ENCODE data around the gene RAD51AP2. TPM values are rescaled to one million over a fixed set of nuclear protein-coding genes. Genes with fewer than 3 reads are reported as not detected.
"Not testable (repeated sequence)": the region's sequence is repeated elsewhere in the genome, so short reads cannot be mapped to it uniquely, and the experiment has no call there.

Gene RAD51AP2
- total RNA-seq (2014; rRNA removed; shearing (Covaris generic); ENCODE audit: low replicate concordance): not detected in 2 replicates

DNA sequence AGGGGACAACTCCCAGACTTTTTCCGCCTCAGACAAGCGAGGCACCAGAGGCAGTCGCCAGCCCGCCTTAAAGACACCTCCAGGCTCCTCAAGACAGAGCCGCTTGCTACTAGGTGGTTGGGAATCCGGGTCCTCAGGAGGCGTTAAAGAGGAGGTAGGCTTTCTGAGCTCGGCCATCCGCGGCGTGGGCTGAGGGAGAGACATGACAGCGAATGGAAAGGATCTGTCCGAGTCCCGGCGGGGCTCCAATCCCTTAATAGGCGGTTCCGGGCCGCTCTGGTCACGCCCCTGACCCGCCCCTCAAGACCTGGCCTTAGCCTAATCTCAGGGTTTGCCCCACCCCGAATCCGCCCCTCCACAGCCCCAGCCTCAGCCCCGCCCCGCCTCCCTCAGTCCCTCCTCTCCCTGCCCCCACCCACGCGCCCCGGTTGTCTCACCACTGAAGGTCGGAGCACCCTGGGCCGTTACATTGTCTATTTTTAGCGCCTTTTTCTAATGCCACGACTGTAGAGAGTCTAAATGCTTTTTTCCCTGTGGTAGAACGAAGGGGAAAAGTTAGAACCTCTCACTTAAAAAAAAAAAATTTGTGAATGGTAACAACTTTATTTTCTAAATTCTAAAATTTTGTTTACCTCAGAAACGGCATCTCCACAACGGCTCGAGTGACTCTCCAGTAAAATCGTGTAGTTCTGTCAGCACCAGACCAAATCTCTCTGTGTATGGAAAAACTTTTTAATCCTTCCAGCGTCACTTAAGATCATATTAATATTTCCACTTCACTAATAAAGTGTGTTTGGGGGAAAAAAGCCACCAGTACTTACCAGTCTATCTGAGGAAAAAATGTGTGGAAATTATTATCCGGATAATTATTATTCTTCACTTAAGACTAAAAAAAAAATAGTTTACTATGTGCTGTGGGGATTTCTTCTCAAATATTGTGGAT lies at the start of gene RAD51AP2:
Gene RAD51AP2 (minus strand): TSS at position 229 of the 943 bp plus-strand sequence. CDS start 25 bp downstream, at position 204.
- H3K27me3 ChIP-seq: no peaks in the 10 kb centered on the region
- DNase-seq: peak; percentile 83
- no peaks in the 10 kb centered on the region for H3K36me3 ChIP-seq
- no peaks in the 10 kb centered on the region for H3K9me3 ChIP-seq
- peak within 1 kb of the TSS; percentile 52 for H3K4me3 ChIP-seq

DNA sequence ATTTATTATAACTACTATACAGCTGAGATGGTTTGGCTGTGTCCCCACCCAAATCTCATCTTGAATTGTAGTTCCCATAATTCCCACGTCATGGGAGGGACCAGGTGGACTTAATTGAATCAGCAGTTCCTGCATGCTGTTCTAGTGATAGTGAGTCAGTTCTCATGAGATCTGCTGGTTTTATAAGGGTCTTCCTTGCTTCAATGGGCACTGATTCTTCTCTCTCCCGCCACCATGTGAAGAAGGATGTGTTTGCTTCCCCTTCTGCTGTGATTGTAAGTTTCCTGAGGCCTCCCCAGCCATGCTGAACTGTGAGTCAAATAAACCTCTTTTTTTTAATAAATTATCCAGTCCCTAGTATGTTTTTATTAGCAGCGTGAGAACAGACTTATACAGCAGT lies 47.5 kb upstream of the RAD51AP2 start:
- H3K4me3 ChIP-seq, H3K36me3 ChIP-seq, H3K27me3 ChIP-seq, DNase-seq, H3K9me3 ChIP-seq: not testable (repeated sequence)

DNA sequence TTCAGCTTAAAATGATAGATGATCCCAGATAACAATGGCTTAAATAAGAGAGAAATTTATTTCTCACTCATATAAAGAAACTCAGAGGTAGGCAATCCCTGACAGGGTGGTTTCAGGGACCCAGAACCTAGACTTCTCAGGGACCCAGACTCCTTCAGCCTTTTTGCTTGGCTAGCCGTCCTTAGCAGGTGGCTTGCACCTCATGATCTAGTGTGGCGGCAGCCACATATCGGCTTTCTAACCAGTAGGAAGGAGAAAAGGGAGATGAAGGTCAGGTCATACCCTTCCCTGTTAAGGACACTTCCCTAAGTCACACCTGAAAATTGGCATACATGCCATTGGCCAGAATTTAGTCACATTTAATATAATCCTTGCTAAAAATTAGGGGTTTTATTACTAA lies 40.6 kb upstream of the RAD51AP2 start:
- no peaks in the 10 kb centered on the region for H3K9me3 ChIP-seq
- DNase-seq: no peak
- H3K4me3 ChIP-seq: no peak overlapping the region
- H3K36me3 ChIP-seq: no peaks in the 10 kb centered on the region
- H3K27me3 ChIP-seq: no peaks in the 10 kb centered on the region

DNA sequence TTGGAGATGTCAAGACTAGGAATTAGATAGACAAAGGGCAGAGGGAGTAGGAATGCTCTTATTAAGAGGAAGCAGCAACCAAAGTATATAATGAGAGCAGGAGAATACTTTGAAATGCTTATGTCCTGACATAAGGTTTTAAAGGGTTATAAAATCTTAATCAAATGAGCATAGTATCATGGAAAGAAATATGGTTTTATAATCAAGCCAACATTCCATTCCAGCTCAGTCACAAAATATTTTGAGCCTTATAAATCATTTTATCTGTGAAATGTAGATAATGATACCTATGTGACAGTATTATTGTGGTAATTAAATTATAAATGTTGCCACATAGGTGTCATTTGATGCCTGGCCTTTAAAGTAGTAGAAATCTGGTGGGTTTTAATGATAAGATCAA lies 39.8 kb upstream of the RAD51AP2 start:
- Histone ChIP-seq H3K36me3 (no peaks in the 10 kb centered on the region), H3K27me3 (no peaks in the 10 kb centered on the region), H3K4me3 (no peak overlapping the region), H3K9me3 (no peaks in the 10 kb centered on the region)
- DNase-seq: no peak

DNA sequence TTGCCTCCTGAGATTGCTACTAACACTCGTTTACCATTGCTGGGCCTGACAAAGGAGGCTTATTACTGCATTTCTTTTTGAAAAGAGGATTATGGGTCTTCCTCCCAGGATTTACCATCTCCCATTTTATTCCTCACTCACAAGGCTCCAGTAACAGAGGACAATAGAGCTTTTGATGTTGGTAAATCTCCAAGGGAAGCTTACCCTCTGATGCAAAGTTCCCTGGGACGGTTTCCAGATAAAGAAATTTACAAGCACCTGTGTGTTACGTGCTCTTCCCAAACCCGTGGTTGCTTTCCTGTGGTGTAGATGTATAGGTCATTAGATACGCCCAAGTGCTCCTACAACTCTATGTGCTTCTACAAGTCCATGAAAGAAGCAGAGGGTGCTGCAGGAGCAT lies 39.4 kb upstream of the RAD51AP2 start:
- Histone ChIP-seq H3K4me3 (no peak overlapping the region), H3K36me3 (no peaks in the 10 kb centered on the region), H3K27me3 (no peaks in the 10 kb centered on the region), H3K9me3 (no peaks in the 10 kb centered on the region)
- no peak for DNase-seq

DNA sequence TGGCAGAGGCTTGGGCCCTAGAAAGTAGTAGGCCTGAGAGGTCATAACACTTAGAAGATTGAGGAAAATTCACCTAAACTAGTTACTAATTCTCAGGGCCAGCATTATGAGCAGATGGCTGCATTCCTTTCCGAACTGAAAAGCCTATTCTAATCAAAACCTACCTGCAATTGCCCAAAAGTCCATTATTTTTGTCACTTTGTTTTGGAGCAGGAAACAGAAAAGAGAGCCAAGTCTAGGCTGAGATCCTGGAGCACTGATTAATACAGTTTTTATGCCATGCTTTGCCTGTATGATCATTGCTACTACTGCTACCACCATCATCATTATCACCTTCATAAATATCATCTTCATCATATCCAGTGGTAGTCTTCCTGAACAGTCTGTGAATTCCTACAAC lies 36.9 kb upstream of the RAD51AP2 start:
- H3K27me3 ChIP-seq: no peaks in the 10 kb centered on the region

DNA sequence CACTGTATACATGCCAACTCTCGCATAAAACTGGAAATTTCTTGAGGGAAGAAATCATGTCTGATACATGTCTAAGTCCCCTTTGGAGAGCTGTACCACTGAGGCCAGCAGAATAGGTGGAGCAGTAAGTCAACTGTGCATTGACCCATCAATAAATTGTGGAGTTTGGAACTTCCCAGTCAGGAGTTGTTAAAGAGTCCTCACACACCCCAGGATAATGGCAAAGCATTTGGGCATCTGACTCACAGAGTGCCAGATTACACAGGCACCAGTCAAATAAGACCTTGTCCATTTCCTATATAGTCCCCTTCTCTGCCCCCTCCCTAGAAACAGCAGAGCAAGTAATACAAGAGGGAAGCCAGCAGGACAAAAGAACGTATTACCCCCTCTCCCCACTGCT lies 32.7 kb upstream of the RAD51AP2 start:
- H3K36me3 ChIP-seq: no peaks in the 10 kb centered on the region
- H3K27me3 ChIP-seq: peaks cover 1% of the 10 kb centered on the region; the same call in 1 of the 2 replicates
- DNase-seq: no peak
- no peak overlapping the region for H3K4me3 ChIP-seq
- no peaks in the 10 kb centered on the region for H3K9me3 ChIP-seq

More for the DNA sequence above, 36.9 kb upstream of the RAD51AP2 start:
- no peak for DNase-seq
- H3K9me3 ChIP-seq: no peaks in the 10 kb centered on the region
- no peak overlapping the region for H3K4me3 ChIP-seq
- H3K36me3 ChIP-seq: no peaks in the 10 kb centered on the region

DNA sequence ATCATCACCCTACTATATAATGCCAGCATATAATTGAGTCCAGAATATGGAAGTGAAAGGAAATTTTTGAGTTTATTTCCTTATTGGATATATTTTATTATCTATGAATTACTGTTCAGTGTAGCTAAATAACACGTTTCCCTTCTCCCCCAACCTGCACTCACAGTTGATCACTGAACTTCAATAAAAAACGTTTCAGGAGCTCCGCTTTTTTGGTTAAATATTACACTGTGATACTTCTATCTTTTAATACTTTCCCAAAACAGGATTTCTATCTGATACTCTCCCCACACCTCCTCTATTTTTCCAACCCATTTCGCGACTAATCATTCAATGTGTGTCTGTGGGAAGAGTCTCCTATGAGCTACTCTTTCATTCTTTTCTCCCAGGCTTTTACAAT lies 29.5 kb upstream of the RAD51AP2 start:
- H3K27me3 ChIP-seq: peaks cover 2% of the 10 kb centered on the region; the same call in 1 of the 2 replicates
- no peaks in the 10 kb centered on the region for H3K36me3 ChIP-seq
- no peak for DNase-seq

DNA sequence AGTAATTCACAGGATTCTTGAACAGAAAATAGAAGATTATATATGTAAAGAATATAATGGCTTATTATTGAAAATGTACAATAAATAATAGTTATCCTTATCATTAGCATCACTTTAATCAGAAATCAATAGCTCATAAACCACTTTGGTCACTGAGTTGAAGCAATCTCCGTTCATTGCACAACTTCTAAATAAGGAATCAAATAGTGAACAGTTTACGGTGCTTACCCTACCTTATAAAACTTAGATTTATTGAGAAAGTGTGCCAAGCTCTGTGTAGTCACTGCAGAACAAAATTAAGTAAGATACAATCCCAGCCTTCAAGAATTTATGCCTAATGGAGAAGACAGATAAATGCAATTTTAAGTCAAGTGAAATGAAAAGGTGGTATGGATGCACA lies 29.0 kb upstream of the RAD51AP2 start:
- Histone ChIP-seq H3K36me3 (no peaks in the 10 kb centered on the region), H3K27me3 (peaks cover 5% of the 10 kb centered on the region; the same call in 1 of the 2 replicates), H3K4me3 (no peak overlapping the region), H3K9me3 (no peaks in the 10 kb centered on the region)
- DNase-seq: no peak

More for the DNA sequence above, 29.5 kb upstream of the RAD51AP2 start:
- no peak overlapping the region for H3K4me3 ChIP-seq
- H3K9me3 ChIP-seq: no peaks in the 10 kb centered on the region

DNA sequence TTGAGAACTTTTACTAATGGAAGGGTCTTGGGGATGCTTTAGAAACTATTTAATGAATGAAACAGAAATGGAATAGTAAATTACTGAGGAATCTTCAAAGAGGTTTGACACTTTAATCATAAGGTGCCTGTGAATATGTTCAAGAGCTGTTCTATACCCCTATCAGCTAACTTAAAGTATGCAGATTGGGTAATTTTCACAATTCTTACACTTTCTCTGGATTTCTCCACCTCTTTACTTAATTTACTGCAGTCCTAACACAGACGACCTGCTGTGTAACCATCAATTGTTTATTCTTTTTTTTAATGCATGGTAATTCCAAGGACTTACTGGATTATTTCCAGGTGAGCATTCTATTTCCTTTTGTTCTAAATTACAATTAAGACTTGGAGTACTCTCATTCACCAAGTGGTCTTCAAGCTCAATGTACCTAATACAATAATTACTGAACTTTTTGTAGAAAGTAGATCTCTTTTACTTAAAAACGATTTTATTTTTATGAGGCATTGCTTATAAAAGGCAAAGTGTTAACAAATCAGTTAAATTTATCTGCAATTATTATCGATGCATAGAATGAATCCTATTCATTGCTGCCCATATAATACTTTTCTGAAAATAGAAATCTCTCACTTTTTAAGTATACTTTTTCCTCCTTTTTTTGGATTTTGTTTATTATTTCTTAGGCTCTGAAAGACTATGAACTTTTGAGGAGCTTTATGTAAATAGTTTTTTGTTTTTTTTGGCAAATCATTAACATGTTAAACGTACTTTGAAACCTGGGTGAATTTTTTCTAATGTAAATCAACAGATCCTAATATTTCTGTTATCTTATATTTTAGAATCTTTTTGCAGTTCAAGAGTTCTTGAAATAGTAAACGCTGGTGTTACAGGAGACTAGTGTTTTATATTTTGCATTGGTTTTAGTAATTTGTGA lies 27.7 kb upstream of the RAD51AP2 start:
- DNase-seq: no peak
- Histone ChIP-seq H3K36me3 (no peaks in the 10 kb centered on the region), H3K4me3 (no peak overlapping the region), H3K9me3 (no peaks in the 10 kb centered on the region), H3K27me3 (peaks cover 5% of the 10 kb centered on the region; the same call in 1 of the 2 replicates)

DNA sequence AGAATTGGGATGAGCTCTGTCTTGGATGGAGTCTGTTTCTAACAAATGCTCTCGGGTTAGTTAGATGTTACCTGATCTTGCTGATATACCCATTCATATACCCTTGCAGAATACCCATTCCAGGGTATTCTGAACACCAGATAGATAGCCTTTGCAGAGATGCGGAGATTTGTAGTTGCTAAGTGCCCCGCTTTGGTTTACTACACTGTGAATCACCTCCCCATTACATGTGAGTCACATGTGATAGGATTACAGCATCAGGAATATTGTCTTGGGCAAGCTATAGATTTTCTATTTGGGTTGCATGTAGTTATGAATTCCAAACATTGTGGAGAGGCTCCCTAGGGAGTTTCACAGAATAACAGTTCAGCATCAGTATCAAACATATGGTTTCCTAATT lies 26.0 kb upstream of the RAD51AP2 start:
- Histone ChIP-seq H3K36me3 (no peaks in the 10 kb centered on the region), H3K9me3 (no peaks in the 10 kb centered on the region), H3K27me3 (peaks cover 5% of the 10 kb centered on the region; the same call in 1 of the 2 replicates), H3K4me3 (no peak overlapping the region)
- DNase-seq: no peak

DNA sequence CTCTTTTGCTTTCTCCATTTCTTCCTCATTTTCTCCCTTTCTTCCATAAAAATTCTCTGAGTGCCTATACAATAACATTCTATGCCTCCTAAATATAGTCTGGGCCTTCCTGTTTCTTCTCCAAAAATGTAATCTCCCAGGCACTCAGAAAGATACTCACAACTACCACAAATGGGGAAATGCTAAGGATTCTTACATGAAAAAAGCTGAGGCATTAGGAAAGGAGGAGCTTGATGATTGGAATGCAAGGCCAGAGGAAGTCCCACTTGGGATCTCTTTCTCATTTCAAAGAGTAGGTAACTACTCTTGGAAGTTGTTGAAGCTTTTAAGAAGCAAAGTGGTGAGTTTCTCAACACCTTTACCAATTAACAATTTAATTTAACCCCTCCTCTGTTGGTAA lies 25.6 kb upstream of the RAD51AP2 start:
- no peaks in the 10 kb centered on the region for H3K36me3 ChIP-seq
- DNase-seq: no peak
- H3K27me3 ChIP-seq: peaks cover 5% of the 10 kb centered on the region; the same call in 1 of the 2 replicates
- no peaks in the 10 kb centered on the region for H3K9me3 ChIP-seq
- no peak overlapping the region for H3K4me3 ChIP-seq

DNA sequence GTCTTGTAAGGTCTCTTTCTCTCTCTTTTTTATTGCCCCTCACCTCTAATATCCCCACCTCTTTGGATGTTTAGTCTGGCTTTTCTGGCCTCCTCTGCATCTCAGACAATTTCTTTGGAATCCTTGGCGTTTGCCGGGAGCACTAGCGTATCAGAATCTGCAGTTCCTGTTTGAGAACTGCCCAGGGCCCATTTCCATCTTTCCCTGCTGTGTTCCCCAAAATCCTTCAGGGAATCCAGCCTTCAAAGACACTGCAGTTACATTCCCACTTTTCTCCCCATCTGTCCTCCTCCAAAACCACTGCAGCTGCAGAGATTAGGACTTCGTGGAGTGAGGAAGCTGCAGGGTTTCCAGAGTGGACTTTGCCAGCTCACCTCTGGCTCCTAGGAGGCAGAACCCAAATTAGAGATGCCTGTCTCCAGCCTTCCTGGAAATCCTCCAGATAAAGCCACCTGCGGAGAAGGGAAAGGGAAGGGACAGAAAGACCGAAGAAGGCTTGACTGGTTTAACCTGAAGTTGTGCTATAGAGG lies 25.0 kb upstream of the RAD51AP2 start:
- Histone ChIP-seq H3K4me3 (no peak overlapping the region), H3K9me3 (no peaks in the 10 kb centered on the region), H3K36me3 (no peaks in the 10 kb centered on the region), H3K27me3 (peaks cover 5% of the 10 kb centered on the region; the same call in 1 of the 2 replicates)
- no peak for DNase-seq

DNA sequence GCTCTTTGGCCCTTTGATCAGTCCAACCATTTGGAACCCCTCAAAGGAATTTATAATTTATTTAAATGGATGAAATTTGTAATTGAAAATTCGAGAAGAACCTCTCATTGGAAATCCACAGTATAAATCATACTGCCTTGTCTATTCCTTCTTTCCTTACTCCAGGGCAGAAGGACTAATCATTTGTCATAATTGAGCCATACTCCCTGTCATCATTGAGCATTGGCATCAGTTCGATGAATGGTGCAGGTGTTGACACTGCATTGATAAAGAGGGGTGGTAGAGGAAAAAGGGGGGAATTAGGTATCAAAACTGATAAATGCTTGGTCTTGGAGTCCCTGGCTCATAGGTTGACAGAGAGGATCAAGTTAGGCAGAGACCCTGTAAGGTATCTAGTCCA lies 24.2 kb upstream of the RAD51AP2 start:
- Histone ChIP-seq H3K9me3 (no peaks in the 10 kb centered on the region), H3K4me3 (no peak overlapping the region), H3K36me3 (no peaks in the 10 kb centered on the region), H3K27me3 (peaks cover 5% of the 10 kb centered on the region; the same call in 1 of the 2 replicates)
- DNase-seq: no peak

DNA sequence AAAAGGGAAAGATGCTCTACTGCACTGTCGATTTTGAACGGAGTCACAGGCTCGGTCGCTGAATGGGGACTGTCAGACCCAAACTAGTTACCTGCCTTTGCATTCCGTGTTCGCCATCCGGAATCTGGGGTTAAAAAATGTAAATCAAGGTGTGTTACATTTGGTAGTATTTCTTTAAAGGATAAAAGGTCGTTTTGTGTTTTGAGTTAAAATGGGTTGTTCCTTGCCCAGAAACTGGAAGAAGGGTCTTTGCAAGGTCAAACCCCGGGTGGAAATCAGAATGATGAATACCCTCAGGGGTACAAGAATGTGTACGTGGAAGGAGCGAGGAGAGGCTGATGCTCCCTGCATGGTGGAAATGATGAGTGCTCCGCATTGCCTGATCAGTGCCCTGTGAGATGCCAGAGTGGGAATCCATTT lies 23.3 kb upstream of the RAD51AP2 start:
- Histone ChIP-seq H3K9me3 (no peaks in the 10 kb centered on the region), H3K4me3 (peak overlapping the region; percentile 51), H3K36me3 (no peaks in the 10 kb centered on the region), H3K27me3 (peaks cover 5% of the 10 kb centered on the region; the same call in 1 of the 2 replicates)
- no peak for DNase-seq

DNA sequence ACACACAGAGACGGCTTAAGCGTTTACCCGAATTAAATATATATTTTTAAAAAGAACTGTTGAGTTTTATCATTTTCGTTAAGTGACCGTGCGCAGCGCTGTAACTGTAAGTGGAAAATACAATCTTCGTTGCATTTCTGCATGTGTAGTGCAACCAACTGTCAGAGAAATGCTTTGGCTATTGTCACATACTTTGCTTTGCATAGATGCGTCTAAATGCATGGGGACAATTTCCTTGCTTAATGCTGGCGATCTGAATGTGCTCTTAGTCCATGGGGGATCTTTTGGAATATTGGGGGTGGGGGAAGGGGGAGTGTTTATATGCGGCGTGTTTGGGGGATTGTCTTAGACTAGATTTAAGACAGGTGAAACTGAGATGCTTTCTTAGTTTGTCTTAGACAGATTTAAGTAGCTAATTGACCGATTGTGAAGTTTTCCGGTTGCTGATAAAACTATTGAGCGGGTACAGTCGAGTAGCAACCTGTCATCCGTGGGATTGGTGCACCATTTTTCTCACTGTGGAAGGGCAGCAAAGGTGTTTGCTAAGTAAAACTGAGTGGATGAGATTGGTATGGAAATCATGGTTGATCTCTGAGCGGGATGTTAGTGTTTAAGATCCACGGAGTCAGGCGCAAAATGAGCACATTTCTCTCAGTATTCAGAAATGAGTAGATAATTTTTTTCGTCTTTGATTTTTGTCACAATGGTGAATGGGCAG lies 22.7 kb upstream of the RAD51AP2 start:
- H3K36me3 ChIP-seq: no peaks in the 10 kb centered on the region
- H3K4me3 ChIP-seq: peak overlapping the region; percentile 51
- no peak for DNase-seq
- H3K9me3 ChIP-seq: no peaks in the 10 kb centered on the region
- H3K27me3 ChIP-seq: peaks cover 5% of the 10 kb centered on the region; the same call in 1 of the 2 replicates

Data from MG63 (cell line).